Measurements from ENCODE around the gene NRXN3.

- no peak for TF ChIP-seq CTCF (IDR thresholded peaks at IDR 0.05)
- no peak for TF ChIP-seq POLR2AphosphoS5 (IDR thresholded peaks at IDR 0.05)
- TF ChIP-seq POLR2A (IDR thresholded peaks at IDR 0.05) = no peak
- no peak for TF ChIP-seq EP300 (IDR thresholded peaks at IDR 0.05)
Measured at GRCh38 chr14:79511146-79511545, 1341.0 kb downstream of the NRXN3 start.

Data from stomach (tissue), 4 donors.